ENCODE measurements around the gene FANCG.

DNA sequence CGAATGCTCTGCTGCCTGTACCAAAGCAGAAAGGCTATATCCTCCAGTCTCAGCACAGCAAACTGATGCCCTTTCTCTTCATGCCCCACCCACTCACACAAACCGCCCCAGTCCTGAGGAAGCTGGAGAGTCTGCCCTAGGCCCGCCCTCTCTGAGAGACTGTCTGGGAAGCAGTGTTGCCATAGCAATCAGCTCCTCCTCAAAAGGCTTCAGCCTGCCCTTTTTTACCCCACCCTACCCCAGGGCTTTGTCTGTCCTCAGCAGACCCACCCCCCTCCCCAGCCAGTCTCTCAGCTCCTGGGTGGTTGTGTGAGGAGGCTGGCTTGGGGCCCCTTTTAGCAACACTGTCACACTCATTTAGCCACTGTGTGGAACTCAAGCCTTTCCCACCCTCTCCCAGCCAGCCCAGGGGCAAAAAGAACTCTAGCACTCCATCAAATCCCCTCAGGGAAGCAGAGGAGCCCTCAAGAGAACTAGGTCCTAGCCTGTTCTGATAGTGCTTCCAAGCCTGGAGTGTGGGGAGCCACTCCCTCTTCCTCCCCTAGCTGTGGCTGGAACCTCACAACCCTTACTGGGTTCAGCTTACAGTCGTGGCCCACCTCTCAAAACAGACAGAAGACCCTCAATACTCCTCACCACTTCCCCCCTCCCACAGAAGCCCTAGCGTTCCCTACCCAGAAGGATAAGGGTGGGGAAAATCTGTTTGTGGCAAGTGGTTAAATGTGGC lies 34.5 kb upstream of the FANCG start:
- TF ChIP-seq GATA2 (IDR thresholded peaks at IDR 0.05; ENCODE audit: low read depth, low read length) (no peak), GATA3 (IDR thresholded peaks at IDR 0.05; ENCODE audit: low read depth, low read length) (no peak)

Data from SH-SY5Y (cell line).